ENCODE data around the gene RTN3. TPM values are rescaled to one million over a fixed set of nuclear protein-coding genes. Genes with fewer than 3 reads are reported as not detected.
"Not testable (repeated sequence)": the region's sequence is repeated elsewhere in the genome, so short reads cannot be mapped to it uniquely, and the experiment has no call there.

The RTN3 gene, protein sequence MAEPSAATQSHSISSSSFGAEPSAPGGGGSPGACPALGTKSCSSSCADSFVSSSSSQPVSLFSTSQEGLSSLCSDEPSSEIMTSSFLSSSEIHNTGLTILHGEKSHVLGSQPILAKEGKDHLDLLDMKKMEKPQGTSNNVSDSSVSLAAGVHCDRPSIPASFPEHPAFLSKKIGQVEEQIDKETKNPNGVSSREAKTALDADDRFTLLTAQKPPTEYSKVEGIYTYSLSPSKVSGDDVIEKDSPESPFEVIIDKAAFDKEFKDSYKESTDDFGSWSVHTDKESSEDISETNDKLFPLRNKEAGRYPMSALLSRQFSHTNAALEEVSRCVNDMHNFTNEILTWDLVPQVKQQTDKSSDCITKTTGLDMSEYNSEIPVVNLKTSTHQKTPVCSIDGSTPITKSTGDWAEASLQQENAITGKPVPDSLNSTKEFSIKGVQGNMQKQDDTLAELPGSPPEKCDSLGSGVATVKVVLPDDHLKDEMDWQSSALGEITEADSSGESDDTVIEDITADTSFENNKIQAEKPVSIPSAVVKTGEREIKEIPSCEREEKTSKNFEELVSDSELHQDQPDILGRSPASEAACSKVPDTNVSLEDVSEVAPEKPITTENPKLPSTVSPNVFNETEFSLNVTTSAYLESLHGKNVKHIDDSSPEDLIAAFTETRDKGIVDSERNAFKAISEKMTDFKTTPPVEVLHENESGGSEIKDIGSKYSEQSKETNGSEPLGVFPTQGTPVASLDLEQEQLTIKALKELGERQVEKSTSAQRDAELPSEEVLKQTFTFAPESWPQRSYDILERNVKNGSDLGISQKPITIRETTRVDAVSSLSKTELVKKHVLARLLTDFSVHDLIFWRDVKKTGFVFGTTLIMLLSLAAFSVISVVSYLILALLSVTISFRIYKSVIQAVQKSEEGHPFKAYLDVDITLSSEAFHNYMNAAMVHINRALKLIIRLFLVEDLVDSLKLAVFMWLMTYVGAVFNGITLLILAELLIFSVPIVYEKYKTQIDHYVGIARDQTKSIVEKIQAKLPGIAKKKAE
- total RNA-seq, result 65.1 TPM

DNA sequence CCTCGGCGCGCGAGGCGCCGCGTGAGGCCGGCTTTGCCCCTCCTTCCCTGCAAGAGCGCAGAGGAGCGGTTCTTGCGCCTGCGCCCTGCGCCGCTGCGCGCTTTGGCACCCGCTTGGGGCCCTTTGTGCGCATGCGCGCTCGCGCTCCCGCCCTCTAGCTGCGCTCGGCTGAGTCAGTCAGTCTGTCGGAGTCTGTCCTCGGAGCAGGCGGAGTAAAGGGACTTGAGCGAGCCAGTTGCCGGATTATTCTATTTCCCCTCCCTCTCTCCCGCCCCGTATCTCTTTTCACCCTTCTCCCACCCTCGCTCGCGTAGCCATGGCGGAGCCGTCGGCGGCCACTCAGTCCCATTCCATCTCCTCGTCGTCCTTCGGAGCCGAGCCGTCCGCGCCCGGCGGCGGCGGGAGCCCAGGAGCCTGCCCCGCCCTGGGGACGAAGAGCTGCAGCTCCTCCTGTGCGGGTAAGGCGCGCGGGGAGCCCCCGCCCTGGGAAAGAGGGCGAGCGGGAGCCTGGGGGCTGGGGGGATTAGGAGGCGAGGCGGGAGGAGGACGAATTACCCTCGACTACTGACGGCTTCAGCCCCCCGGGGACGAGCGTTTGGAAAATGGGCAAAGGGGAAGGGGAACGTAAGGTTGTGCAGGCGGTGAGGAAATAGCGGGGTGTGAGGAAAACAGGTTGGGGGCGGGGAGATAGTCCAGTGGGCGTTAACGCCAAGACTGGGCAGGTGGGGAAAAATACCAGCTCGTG, at the start of gene RTN3:
Gene RTN3, plus strand, starts transcription at position 180 of the 745 bp plus-strand sequence. Its CDS starts 137 bp downstream, at position 317.
- H3K4me3 ChIP-seq (ENCODE audit: low read length), result peak within 1 kb of the TSS; percentile 93
- H3K9me3 ChIP-seq (ENCODE audit: low read depth, low read length), result no peaks in the 10 kb centered on the region
- peaks cover 52% of the 10 kb centered on the region for H3K4me1 ChIP-seq (ENCODE audit: insufficient read depth, low read length)
- H3K27me3 ChIP-seq (ENCODE audit: insufficient read depth, low read length), result no peaks in the 10 kb centered on the region

DNA sequence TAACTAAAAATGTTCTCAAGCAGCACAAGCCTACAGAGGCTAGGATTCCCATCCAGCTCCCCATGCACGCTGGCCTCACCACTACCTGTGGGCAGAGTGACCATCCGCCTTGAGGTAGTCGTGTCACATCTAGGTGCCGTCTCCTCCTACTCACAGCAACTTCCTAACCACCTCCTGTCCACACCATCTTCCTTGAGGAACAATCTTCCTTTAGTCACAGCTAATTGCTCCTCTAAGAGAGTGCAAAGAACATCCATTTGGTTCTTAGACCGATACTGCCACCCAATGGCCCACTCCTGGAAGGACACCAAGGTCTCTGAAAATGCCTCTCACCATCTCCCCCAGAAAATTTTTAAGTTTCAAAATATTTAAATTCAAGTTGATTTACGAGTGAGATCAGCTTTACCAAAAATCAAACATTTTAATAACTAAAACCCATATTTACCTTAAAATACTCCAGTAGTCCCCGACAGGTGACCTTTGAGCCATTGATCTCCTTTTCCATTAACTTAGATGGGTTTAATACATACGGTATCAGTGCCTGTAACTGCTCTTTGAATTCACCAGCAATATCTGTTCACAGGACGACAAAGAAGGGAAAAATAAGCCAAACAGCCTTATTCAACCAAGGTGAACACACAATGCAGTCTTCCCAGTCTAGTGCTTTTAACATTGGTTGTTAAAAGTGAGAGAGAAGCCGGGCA, 45.4 kb upstream of the RTN3 start:
- Histone ChIP-seq H3K4me3 (ENCODE audit: low read length) (no peak overlapping the region), H3K27me3 (ENCODE audit: insufficient read depth, low read length) (no peaks in the 10 kb centered on the region), H3K4me1 (ENCODE audit: insufficient read depth, low read length) (peaks cover 27% of the 10 kb centered on the region), H3K9me3 (ENCODE audit: low read depth, low read length) (no peaks in the 10 kb centered on the region)

DNA sequence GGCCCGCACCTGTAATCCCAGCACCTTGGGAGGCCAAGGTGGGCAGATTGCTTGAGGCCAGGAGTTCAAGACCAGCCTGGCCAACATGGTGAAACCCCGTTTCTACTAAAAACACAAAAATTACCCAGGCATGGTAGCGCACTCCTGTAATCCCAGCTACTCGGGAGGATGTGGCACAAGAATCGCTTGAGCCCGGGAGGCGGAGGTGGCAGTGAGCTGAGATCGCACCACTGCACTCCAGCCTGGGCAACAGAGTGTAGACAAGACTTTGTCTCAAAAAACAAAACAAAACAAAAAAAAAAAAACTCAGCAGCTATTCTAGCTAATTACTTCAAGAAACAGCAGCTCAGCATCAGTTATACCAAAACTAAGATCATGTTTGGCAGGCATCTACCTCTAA, 42.9 kb upstream of the RTN3 start:
- not testable (repeated sequence) for H3K4me1 ChIP-seq (ENCODE audit: insufficient read depth, low read length); H3K27me3 ChIP-seq (ENCODE audit: insufficient read depth, low read length); H3K9me3 ChIP-seq (ENCODE audit: low read depth, low read length); H3K4me3 ChIP-seq (ENCODE audit: low read length)

DNA sequence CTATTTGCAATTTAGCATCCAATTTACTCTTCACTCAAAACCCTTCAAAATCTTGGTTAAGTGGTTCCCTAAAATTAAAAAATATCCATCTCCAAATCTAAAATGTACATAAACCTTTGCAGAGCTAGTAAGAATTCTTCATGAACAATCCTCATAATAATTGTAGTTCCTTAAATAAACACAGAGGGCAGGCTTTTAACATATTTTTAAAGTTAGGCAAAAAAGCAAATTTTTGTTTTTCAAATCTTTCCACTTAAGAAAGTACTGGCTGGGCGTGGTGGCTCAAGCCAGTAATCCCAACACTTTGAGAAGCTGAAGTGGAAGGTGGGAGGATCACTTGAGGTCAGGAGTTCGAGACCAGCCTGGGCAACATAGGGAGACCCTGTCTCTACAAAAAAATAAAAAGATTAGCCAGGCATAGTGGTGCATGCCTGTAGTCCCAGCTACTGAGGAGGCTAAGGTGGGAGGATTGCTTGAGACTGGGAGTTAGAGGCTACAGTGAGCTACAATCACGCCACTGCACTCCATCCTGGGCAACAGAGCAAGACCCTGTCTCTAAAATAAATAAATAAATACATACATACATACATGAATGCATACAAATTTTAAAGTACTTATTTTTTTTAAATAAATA, 42.0 kb upstream of the RTN3 start:
- Histone ChIP-seq H3K9me3 (ENCODE audit: low read depth, low read length) (no peaks in the 10 kb centered on the region), H3K4me1 (ENCODE audit: insufficient read depth, low read length) (peaks cover 5% of the 10 kb centered on the region), H3K4me3 (ENCODE audit: low read length) (no peak overlapping the region), H3K27me3 (ENCODE audit: insufficient read depth, low read length) (no peaks in the 10 kb centered on the region)

DNA sequence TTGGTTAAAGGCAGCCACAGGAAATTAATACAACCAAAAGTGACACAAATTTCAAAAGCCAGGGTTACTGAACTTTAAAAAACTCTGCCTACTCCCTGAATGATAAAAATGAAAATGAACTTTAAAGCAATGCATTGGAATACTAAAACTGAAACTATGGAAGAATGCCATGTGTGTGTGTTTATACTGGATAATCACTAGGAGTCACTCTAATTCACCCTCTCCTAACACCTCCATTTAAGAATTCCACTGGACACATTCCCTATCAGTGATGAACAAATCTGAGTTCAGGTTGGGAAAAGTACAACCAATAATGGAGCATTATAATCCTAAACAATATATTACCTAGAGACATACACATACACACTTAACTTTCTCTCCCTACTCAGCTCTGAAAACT, 39.6 kb upstream of the RTN3 start:
- H3K27me3 ChIP-seq (ENCODE audit: insufficient read depth, low read length), result no peaks in the 10 kb centered on the region
- no peaks in the 10 kb centered on the region for H3K4me1 ChIP-seq (ENCODE audit: insufficient read depth, low read length)
- no peak overlapping the region for H3K4me3 ChIP-seq (ENCODE audit: low read length)
- H3K9me3 ChIP-seq (ENCODE audit: low read depth, low read length), result no peaks in the 10 kb centered on the region

DNA sequence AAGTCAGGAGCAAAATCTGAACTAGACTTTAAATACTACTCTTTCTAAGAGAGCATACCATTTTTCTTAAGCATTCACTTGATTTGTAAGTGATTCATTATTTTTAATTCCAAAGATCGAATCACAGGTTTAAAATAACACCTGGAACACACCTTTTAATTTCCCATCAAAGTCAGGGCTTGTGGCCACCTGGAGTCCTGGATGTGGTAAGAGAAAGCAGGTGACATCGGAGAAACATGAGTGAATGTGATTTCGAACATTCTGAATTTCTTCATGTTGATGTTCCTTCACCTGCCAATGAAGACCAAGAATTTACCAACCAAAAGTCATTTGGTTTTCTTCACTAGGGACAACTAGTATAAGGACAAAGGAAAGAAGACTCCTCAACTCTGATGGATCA, 38.1 kb upstream of the RTN3 start:
- no peaks in the 10 kb centered on the region for H3K4me1 ChIP-seq (ENCODE audit: insufficient read depth, low read length)
- H3K4me3 ChIP-seq (ENCODE audit: low read length), result no peak overlapping the region
- no peaks in the 10 kb centered on the region for H3K9me3 ChIP-seq (ENCODE audit: low read depth, low read length)
- no peaks in the 10 kb centered on the region for H3K27me3 ChIP-seq (ENCODE audit: insufficient read depth, low read length)

DNA sequence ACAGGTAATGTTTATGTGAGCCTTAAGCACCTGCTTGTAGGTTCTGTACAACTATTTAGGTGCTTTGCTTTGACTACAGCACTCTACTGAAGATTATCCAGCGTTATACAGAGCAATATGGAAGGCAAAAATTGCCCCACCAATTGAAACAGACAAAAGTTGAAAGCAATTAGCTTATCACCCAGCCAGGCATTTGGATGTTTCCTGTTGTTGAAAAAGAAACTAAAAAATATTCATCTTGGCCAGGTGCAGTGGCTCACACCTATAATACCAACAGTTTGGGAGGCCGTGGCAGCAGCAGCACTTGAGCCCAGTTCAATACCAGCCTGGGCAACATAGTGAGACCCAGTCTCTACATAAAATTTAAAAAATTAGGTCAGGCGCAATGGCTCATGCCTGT, 28.6 kb upstream of the RTN3 start:
- Histone ChIP-seq H3K4me3 (ENCODE audit: low read length) (no peak overlapping the region), H3K27me3 (ENCODE audit: insufficient read depth, low read length) (no peaks in the 10 kb centered on the region), H3K4me1 (ENCODE audit: insufficient read depth, low read length) (no peaks in the 10 kb centered on the region), H3K9me3 (ENCODE audit: low read depth, low read length) (no peaks in the 10 kb centered on the region)

DNA sequence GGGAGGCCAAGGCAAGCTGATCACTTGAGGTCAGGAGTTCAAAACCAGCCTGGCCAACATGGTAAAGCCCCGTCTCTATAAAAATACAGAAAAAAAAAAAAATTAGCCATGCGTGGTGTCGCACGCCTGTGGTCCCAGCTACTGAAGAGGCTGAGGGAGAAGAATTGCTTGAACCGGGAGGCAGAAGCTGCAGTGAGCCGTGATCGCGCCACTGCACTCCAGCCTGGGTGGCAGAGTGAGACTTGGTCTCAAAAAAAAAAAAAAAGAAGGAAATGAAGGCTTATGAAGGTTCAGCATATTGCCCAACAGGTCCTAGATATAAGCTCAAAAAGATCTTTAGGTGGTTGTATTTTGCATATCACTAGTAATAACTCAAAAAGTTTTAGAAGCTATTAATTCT, 20.3 kb upstream of the RTN3 start:
- peaks cover 18% of the 10 kb centered on the region for H3K4me1 ChIP-seq (ENCODE audit: insufficient read depth, low read length)
- no peaks in the 10 kb centered on the region for H3K27me3 ChIP-seq (ENCODE audit: insufficient read depth, low read length)
- H3K4me3 ChIP-seq (ENCODE audit: low read length), result no peak overlapping the region
- H3K9me3 ChIP-seq (ENCODE audit: low read depth, low read length), result no peaks in the 10 kb centered on the region

DNA sequence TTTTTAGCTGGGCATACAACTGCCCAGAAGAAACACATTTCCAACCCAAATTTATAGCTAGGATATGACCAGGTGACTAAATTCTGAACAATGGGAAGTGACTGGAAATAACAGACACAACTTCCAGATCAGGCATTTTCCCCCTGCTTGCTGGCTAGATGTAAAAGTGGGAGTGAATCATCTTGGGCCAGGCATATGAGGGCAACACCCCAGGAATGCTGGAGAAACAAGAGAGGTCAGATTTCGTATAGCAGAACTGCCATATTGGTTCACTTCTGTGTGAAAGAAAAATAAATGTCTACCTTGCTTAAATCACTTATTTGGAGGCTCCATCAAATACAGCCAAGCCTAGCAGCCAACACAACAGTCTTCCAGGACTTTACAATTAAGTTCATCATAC, 17.5 kb upstream of the RTN3 start:
- H3K9me3 ChIP-seq (ENCODE audit: low read depth, low read length), result no peaks in the 10 kb centered on the region
- peaks cover 31% of the 10 kb centered on the region for H3K4me1 ChIP-seq (ENCODE audit: insufficient read depth, low read length)
- no peaks in the 10 kb centered on the region for H3K27me3 ChIP-seq (ENCODE audit: insufficient read depth, low read length)
- H3K4me3 ChIP-seq (ENCODE audit: low read length), result no peak overlapping the region

DNA sequence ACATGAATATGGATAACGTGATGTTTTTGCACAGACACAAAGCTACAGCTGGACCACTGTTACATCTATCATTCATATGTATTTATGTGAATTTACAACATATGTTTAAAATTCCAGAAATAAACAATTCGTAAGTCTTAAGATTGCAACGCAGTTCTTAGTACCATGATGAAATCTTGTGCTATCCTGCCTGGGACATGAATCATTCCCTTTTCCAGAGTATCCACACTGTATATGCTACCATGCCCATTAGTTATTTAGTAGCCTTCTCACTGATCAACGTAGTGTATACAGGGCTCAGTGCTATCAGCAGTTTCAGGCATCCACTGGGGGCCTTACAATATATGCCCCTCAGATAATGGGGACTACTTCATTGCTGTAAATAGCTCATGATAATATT, 14.4 kb upstream of the RTN3 start:
- H3K9me3 ChIP-seq (ENCODE audit: low read depth, low read length), result no peaks in the 10 kb centered on the region
- peaks cover 42% of the 10 kb centered on the region for H3K4me1 ChIP-seq (ENCODE audit: insufficient read depth, low read length)
- H3K4me3 ChIP-seq (ENCODE audit: low read length), result no peak overlapping the region
- no peaks in the 10 kb centered on the region for H3K27me3 ChIP-seq (ENCODE audit: insufficient read depth, low read length)

DNA sequence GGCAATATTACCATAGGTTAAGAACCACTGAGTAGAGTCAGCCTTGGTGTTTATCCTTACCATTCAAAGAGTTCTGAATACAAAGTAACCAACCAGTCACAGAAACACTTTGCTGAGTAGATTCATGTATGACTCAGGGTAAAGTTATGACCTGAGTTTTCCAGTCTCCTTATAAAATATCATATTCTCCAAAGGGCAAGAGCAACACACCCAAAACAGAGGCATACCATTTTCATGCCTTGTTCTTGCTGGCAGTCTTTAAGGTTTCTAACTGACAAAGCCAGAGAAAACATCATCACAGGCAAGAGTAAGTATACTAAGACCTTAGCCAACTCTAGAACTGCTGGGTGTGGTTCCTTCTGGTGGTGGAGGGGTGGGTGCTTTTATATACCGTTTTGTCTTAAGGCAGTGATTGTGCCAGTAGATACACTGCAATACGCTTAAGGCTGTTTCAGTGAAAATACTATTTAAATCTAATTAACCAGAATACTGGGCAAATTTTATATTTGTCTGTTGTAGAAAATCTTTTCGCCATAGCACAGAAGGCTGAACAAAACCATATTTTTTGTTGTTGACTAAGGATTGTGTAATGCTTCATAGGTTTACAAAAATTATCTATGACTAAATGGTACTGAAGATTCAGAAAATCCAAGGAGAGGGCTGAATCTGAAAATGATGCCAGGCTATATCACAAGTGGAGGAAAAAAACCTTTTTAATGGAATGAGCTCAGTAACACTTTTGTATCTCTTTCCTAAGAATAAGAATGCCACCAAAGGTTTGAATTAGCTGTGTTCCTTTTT, 13.1 kb upstream of the RTN3 start:
- Histone ChIP-seq H3K4me1 (ENCODE audit: insufficient read depth, low read length) (peaks cover 41% of the 10 kb centered on the region), H3K27me3 (ENCODE audit: insufficient read depth, low read length) (no peaks in the 10 kb centered on the region), H3K4me3 (ENCODE audit: low read length) (no peak overlapping the region), H3K9me3 (ENCODE audit: low read depth, low read length) (no peaks in the 10 kb centered on the region)

DNA sequence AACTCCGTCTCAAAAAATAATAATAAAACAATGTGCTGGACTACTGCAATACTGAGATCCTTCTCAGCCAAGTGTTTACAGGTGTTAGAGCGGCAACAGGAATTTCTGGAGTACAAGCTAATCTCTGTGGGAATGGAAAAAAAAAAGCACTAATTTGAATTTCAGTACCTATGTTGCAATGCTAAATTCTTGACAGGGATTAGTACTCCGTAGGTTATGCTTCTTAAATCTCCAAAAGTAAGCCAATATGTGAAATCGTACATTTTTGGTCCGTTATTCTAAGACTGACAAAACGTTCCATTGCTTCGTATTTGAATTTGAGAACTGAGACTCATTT, 11.2 kb upstream of the RTN3 start:
- H3K4me3 ChIP-seq (ENCODE audit: low read length), result peak overlapping the region; percentile 70

DNA sequence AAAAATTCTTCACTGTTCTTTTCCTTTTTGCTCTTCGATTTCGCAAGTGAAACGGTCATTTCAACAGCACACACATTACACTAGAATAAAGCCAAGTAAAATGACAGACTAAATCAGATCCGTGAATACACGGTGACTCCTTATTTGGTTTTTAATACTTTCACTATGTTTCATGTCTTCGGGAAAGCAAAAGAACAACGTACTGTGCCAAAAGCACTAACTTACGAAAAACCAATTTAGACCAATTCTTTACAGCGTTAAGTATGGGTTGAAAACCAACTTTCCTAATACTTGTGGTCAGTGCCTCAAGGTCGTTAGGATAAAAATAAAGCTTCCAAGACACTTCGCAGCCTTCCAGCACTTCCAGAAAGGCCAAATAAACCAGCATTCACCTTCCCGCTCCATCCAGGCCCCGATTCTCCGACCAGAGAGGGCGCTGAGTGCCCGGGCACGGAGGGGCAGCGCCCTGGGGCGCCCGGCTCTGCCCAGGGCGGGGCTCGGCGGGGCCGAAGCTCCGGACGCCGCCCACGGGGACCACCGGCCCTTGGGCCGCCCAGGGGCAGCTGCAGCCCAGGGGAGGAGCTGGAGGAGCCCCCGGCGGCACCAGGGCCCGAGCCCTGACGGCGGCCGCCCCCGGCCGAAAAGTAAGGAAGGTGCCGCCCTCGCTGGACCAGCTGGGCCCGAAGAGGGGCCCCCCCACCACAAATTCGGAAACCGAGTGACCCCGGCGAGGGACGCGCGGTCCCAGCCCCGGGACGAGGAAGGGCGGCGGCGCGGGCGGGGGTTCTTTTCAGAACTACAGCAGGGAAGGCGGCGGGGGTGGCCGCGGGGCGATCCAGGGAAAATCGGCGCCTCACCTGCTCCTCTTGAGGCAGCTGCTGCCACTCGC, 10.6 kb upstream of the RTN3 start:
- Histone ChIP-seq H3K4me3 (ENCODE audit: low read length) (peak overlapping the region; percentile 70), H3K4me1 (ENCODE audit: insufficient read depth, low read length) (peaks cover 37% of the 10 kb centered on the region), H3K27me3 (ENCODE audit: insufficient read depth, low read length) (no peaks in the 10 kb centered on the region), H3K9me3 (ENCODE audit: low read depth, low read length) (no peaks in the 10 kb centered on the region)

More for the DNA sequence above, 11.2 kb upstream of the RTN3 start:
- no peaks in the 10 kb centered on the region for H3K9me3 ChIP-seq (ENCODE audit: low read depth, low read length)
- H3K4me1 ChIP-seq (ENCODE audit: insufficient read depth, low read length), result peaks cover 41% of the 10 kb centered on the region
- H3K27me3 ChIP-seq (ENCODE audit: insufficient read depth, low read length), result no peaks in the 10 kb centered on the region

All from mononuclear cell (primary cell).